GM10266 (cell line): ENCODE results near the gene CBLIF.

Experiments
- DNase-seq: peaks from one replicate; pipeline ENCODE4 v3.0.0; 2012; ENCODE audit errors: extremely low spot score
- CTCF ChIP-seq: IDR thresholded peaks from 2 replicates; pipeline ENCODE4 v1.5.1; 2012; ENCODE audit warnings: mild to moderate bottlenecking, low read depth; ENCODE audit not compliant: control insufficient read depth, insufficient read depth; ENCODE audit errors: missing control alignments

The CBLIF gene

GRCh38 chr11:59877325-59877724, 32.0 kb upstream of the CBLIF start:
- TF ChIP-seq CTCF = no peak
- DNase-seq = no peak

GRCh38 chr11:59875856-59876519, 30.7 kb upstream of the CBLIF start:
- DNase-seq = no peak
- no peak for TF ChIP-seq CTCF

GRCh38 chr11:59872076-59872475, 26.8 kb upstream of the CBLIF start:
- no peak for TF ChIP-seq CTCF
- no peak for DNase-seq

GRCh38 chr11:59867946-59868345, 22.6 kb upstream of the CBLIF start:
- TF ChIP-seq CTCF = no peak

GRCh38 chr11:59866836-59867235, 21.5 kb upstream of the CBLIF start:
- no peak for TF ChIP-seq CTCF
- no peak for DNase-seq

More at GRCh38 chr11:59867946-59868345, 22.6 kb upstream of the CBLIF start:
- DNase-seq = no peak

GRCh38 chr11:59866397-59866796, 21.1 kb upstream of the CBLIF start, which contains the start of gene TCN1:
TCN1 (minus strand) TSS chr11:59866487; CDS start chr11:59866470, 17 bp downstream.
- DNase-seq = no peak
- no peak for TF ChIP-seq CTCF

- no peak for DNase-seq
- no peak for TF ChIP-seq CTCF
Measured at GRCh38 chr11:59865031-59865430, 19.7 kb upstream of the CBLIF start.
